Thoracic aorta (tissue), 2 donors: ENCODE results near the gene MSL1. TPM values are rescaled to one million over a fixed set of nuclear protein-coding genes. Genes with fewer than 3 reads are reported as not detected.

Source experiments
- ATAC-seq: fragments of 150-250 bp; one replicate; pipeline ENCODE4 v1.8.0; 2017; ENCODE audit warnings: low read depth; ENCODE audit not compliant: insufficient number of reproducible peaks, low FRiP score
- DNase-seq: peaks from one replicate; pipeline ENCODE4 v3.0.0-alpha.2; 2020; ENCODE audit warnings: low spot score
- H3K27ac ChIP-seq, 2 donors: fragments of 200-600 bp; sonication (generic); 1 replicate in 1 of 2; 2 replicates in 1 of 2; pipeline ENCODE4 v1.5.1; 2016; ENCODE audit warnings: mild to moderate bottlenecking in 2 of 2, moderate library complexity in 2 of 2
- H3K27me3 ChIP-seq: fragments of 200-600 bp; sonication (generic); replicated peaks from 2 replicates; pipeline ENCODE4 v1.6.0; 2016; ENCODE audit warnings: mild to moderate bottlenecking; ENCODE audit not compliant: insufficient read depth
- H3K36me3 ChIP-seq: fragments of 200-600 bp; sonication (generic); one replicate; pipeline ENCODE4 v1.5.1; 2016
- H3K4me1 ChIP-seq, 2 donors: fragments of 200-600 bp; sonication (generic); 1 replicate in 1 of 2; 2 replicates in 1 of 2; pipeline versions ENCODE4 v1.5.1 to v1.6.0; 2016; ENCODE audit warnings: low read depth in 2 of 2, mild to moderate bottlenecking in 1 of 2; ENCODE audit not compliant: control insufficient read depth in 1 of 2
- H3K4me3 ChIP-seq: fragments of 200-600 bp; sonication (generic); 2 replicates; pipeline ENCODE4 v1.5.1; 2016; ENCODE audit warnings: mild to moderate bottlenecking
- H3K9me3 ChIP-seq: fragments of 200-600 bp; sonication (generic); 2 replicates; pipeline ENCODE4 v1.5.1; 2016
- CTCF ChIP-seq: fragments of 200-600 bp; sonication (generic); IDR thresholded peaks from one replicate; pipeline ENCODE4 v1.5.1; 2019; ENCODE audit warnings: antibody characterized with exemption
- total RNA-seq, 2 donors: library from RNA; depleted of rRNA; stranded (reverse); fragments of >200 nt; gene quantifications; one replicate each; pipeline versions ENCODE4 v1.1.0 to v1.2.3, GENCODE V29; 2016

Gene MSL1
- total RNA-seq, 2 donors from 2014 or later = 69.3 to 107 TPM

GRCh38 chr17:40106760-40107521 lies 14.8 kb upstream of the MSL1 start:
- no peaks in the 10 kb centered on the region for H3K27me3 ChIP-seq
- no peak for TF ChIP-seq CTCF
- H3K4me1 ChIP-seq = peaks cover 44 to 91% of the 10 kb centered on the region in 2 donors
- H3K27ac ChIP-seq = peak overlapping the region; percentile 88 to 97
- no peak for ATAC-seq
- no peak overlapping the region for H3K4me3 ChIP-seq
- DNase-seq = no peak
- H3K36me3 ChIP-seq = no peaks in the 10 kb centered on the region
- H3K9me3 ChIP-seq = no peaks in the 10 kb centered on the region

- Histone ChIP-seq H3K4me1 (peaks cover 52 to 94% of the 10 kb centered on the region in 2 donors), H3K27ac (peak overlapping the region; percentile 88 to 97), H3K36me3 (no peaks in the 10 kb centered on the region), H3K27me3 (no peaks in the 10 kb centered on the region), H3K4me3 (peak overlapping the region; percentile 52), H3K9me3 (no peaks in the 10 kb centered on the region)
- DNase-seq (no peak), ATAC-seq (no peak)
- no peak for TF ChIP-seq CTCF
Observed at GRCh38 chr17:40107522-40108174, 14.1 kb upstream of the MSL1 start.

GRCh38 chr17:40108970-40109824 lies 12.6 kb upstream of the MSL1 start:
- Histone ChIP-seq H3K4me3 (no peak overlapping the region), H3K36me3 (no peaks in the 10 kb centered on the region), H3K4me1 (peaks cover 62 to 91% of the 10 kb centered on the region in 2 donors), H3K27me3 (no peaks in the 10 kb centered on the region), H3K27ac (peak overlapping the region; percentile 88 to 97), H3K9me3 (no peaks in the 10 kb centered on the region)
- no peak for TF ChIP-seq CTCF
- no peak for ATAC-seq
- DNase-seq = no peak

GRCh38 chr17:40110026-40110845 lies 11.5 kb upstream of the MSL1 start:
- peak overlapping the region; percentile 88 to 97 for H3K27ac ChIP-seq
- ATAC-seq = no peak
- peak overlapping the region; percentile 53 for H3K4me3 ChIP-seq
- H3K27me3 ChIP-seq = no peaks in the 10 kb centered on the region
- H3K9me3 ChIP-seq = no peaks in the 10 kb centered on the region
- TF ChIP-seq CTCF = no peak
- H3K4me1 ChIP-seq = peaks cover 61 to 91% of the 10 kb centered on the region in 2 donors
- no peaks in the 10 kb centered on the region for H3K36me3 ChIP-seq
- no peak for DNase-seq
